ENCODE measurements around the gene PACSIN2. TPM values are rescaled to one million over a fixed set of nuclear protein-coding genes. Genes with fewer than 3 reads are reported as not detected.

Gene PACSIN2
- total and polyA plus RNA-seq, 5 donors from 2014 or later = 27.5 to 60.8 (median 34.9) TPM

GRCh38 chr22:42876041-42876440 is 138.9 kb downstream of the PACSIN2 start:
- H3K9me3 Mint-ChIP-seq = no peaks in the 10 kb centered on the region
- H3K27me3 ChIP-seq (ENCODE audit: control insufficient read depth, insufficient read depth, low read length) = no peaks in the 10 kb centered on the region
- H3K9me3 ChIP-seq (ENCODE audit: control insufficient read depth in 2 of 2, low read length in 2 of 2) = no peaks in the 10 kb centered on the region
- no peaks in the 10 kb centered on the region for H3K27me3 Mint-ChIP-seq
- no peak overlapping the region for H3K27ac ChIP-seq (ENCODE audit: insufficient read depth, low read length, poor library complexity, severe bottlenecking)
- H3K27ac Mint-ChIP-seq = no peak overlapping the region
- ATAC-seq (ENCODE audit: low read depth in 2 of 2) (no peak), DNase-seq (no peak)
- H3K4me1 ChIP-seq (ENCODE audit: control insufficient read depth, insufficient read depth, low read length, poor library complexity, severe bottlenecking) = no peaks in the 10 kb centered on the region
- H3K4me1 Mint-ChIP-seq = no peaks in the 10 kb centered on the region
- H3K4me3 ChIP-seq (ENCODE audit: low read depth, low read length) = no peak overlapping the region
- no peak overlapping the region for H3K4me3 Mint-ChIP-seq
- peaks cover 78% of the 10 kb centered on the region for H3K36me3 ChIP-seq (ENCODE audit: control insufficient read depth, insufficient read depth, low read length)
- peaks cover 21% of the 10 kb centered on the region for H3K36me3 Mint-ChIP-seq

DNA sequence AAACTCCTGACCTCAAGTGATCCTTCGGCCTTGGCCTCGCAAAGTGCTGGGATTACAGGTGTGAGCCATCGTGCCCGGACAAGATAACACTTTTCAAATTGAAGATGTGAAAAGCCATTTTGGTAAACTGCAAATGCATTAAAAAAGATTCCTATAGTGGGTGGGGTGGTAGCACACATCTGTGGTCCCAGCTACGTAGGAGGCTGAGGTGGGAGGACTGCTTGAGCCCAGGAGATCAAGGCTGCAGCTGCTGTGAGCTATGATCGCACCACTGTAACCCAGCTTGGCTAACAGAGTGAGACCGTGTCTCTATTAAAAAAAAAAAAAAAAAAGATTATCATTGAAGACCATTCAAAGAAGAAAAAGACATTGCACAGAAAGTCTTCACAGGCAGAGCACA is 140.9 kb downstream of the PACSIN2 start:
- no peaks in the 10 kb centered on the region for H3K9me3 ChIP-seq (ENCODE audit: control insufficient read depth in 2 of 2, low read length in 2 of 2)
- H3K27me3 ChIP-seq (ENCODE audit: control insufficient read depth, insufficient read depth, low read length) = no peaks in the 10 kb centered on the region
- DNase-seq (no peak), ATAC-seq (ENCODE audit: low read depth in 2 of 2) (no peak)
- no peak overlapping the region for H3K27ac ChIP-seq (ENCODE audit: insufficient read depth, low read length, poor library complexity, severe bottlenecking)
- H3K4me3 ChIP-seq (ENCODE audit: low read depth, low read length) = no peak overlapping the region
- H3K27ac Mint-ChIP-seq = peak overlapping the region in 1 of 3 donors; percentile 67
- peaks cover 70% of the 10 kb centered on the region for H3K36me3 ChIP-seq (ENCODE audit: control insufficient read depth, insufficient read depth, low read length)
- no peaks in the 10 kb centered on the region for H3K27me3 Mint-ChIP-seq
- H3K36me3 Mint-ChIP-seq = peaks cover 21% of the 10 kb centered on the region
- H3K4me1 Mint-ChIP-seq = no peaks in the 10 kb centered on the region
- no peaks in the 10 kb centered on the region for H3K4me1 ChIP-seq (ENCODE audit: control insufficient read depth, insufficient read depth, low read length, poor library complexity, severe bottlenecking)
- no peaks in the 10 kb centered on the region for H3K9me3 Mint-ChIP-seq
- H3K4me3 Mint-ChIP-seq = no peak overlapping the region

DNA sequence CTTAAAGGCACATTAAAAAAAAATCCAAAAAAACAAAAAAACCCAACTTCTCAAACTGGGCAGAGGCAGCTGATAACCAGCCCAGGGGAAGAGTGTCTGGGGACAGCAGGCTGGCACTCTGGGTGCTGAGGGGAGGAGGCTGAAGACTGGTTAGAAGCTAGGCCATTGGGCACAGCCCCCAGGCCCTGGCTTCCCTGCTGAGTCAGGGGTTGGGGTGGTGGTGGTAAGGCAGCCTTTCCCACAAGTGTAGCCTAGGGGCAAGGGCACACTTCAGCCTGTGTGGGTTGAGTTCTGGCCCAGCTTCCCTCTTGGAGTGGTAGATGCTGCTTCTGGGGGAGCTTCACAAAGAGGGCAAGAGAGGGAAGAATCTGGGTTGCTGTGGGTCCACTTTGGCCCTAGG is 141.6 kb downstream of the PACSIN2 start:
- no peaks in the 10 kb centered on the region for H3K9me3 Mint-ChIP-seq
- no peaks in the 10 kb centered on the region for H3K27me3 Mint-ChIP-seq
- H3K4me3 Mint-ChIP-seq = no peak overlapping the region
- H3K4me3 ChIP-seq (ENCODE audit: low read depth, low read length) = no peak overlapping the region
- DNase-seq (no peak), ATAC-seq (ENCODE audit: low read depth in 2 of 2) (no peak)
- no peak overlapping the region for H3K27ac ChIP-seq (ENCODE audit: insufficient read depth, low read length, poor library complexity, severe bottlenecking)
- H3K4me1 ChIP-seq (ENCODE audit: control insufficient read depth, insufficient read depth, low read length, poor library complexity, severe bottlenecking) = no peaks in the 10 kb centered on the region
- peaks cover 63% of the 10 kb centered on the region for H3K36me3 ChIP-seq (ENCODE audit: control insufficient read depth, insufficient read depth, low read length)
- no peaks in the 10 kb centered on the region for H3K4me1 Mint-ChIP-seq
- no peak overlapping the region for H3K27ac Mint-ChIP-seq
- H3K36me3 Mint-ChIP-seq = peaks cover 21% of the 10 kb centered on the region
- no peaks in the 10 kb centered on the region for H3K27me3 ChIP-seq (ENCODE audit: control insufficient read depth, insufficient read depth, low read length)
- H3K9me3 ChIP-seq (ENCODE audit: control insufficient read depth in 2 of 2, low read length in 2 of 2) = no peaks in the 10 kb centered on the region

- H3K36me3 ChIP-seq (ENCODE audit: control insufficient read depth, insufficient read depth, low read length) = peaks cover 60% of the 10 kb centered on the region
- Mint-ChIP-seq H3K9me3 (no peaks in the 10 kb centered on the region), H3K27ac (peak overlapping the region in 1 of 3 donors; percentile 79), H3K27me3 (no peaks in the 10 kb centered on the region), H3K4me1 (no peaks in the 10 kb centered on the region), H3K36me3 (peaks cover 21% of the 10 kb centered on the region), H3K4me3 (no peak overlapping the region)
- H3K9me3 ChIP-seq (ENCODE audit: control insufficient read depth in 2 of 2, low read length in 2 of 2) = no peaks in the 10 kb centered on the region
- H3K4me3 ChIP-seq (ENCODE audit: low read depth, low read length) = no peak overlapping the region
- H3K27me3 ChIP-seq (ENCODE audit: control insufficient read depth, insufficient read depth, low read length) = no peaks in the 10 kb centered on the region
- DNase-seq (no peak), ATAC-seq (ENCODE audit: low read depth in 2 of 2) (no peak)
- H3K27ac ChIP-seq (ENCODE audit: insufficient read depth, low read length, poor library complexity, severe bottlenecking) = no peak overlapping the region
- no peaks in the 10 kb centered on the region for H3K4me1 ChIP-seq (ENCODE audit: control insufficient read depth, insufficient read depth, low read length, poor library complexity, severe bottlenecking)
Observed at GRCh38 chr22:42872821-42873220, 142.1 kb downstream of the PACSIN2 start.

GRCh38 chr22:42871146-42872050 is 143.6 kb downstream of the PACSIN2 start:
- no peaks in the 10 kb centered on the region for H3K27me3 ChIP-seq (ENCODE audit: control insufficient read depth, insufficient read depth, low read length)
- Mint-ChIP-seq H3K27ac (no peak overlapping the region), H3K27me3 (no peaks in the 10 kb centered on the region), H3K9me3 (no peaks in the 10 kb centered on the region), H3K36me3 (peaks cover 21% of the 10 kb centered on the region), H3K4me3 (no peak overlapping the region), H3K4me1 (peaks cover 0 to 2% (median 0%) of the 10 kb centered on the region in 4 donors)
- DNase-seq (no peak), ATAC-seq (ENCODE audit: low read depth in 2 of 2) (no peak)
- no peak overlapping the region for H3K4me3 ChIP-seq (ENCODE audit: low read depth, low read length)
- H3K36me3 ChIP-seq (ENCODE audit: control insufficient read depth, insufficient read depth, low read length) = peaks cover 50% of the 10 kb centered on the region
- no peaks in the 10 kb centered on the region for H3K4me1 ChIP-seq (ENCODE audit: control insufficient read depth, insufficient read depth, low read length, poor library complexity, severe bottlenecking)
- H3K27ac ChIP-seq (ENCODE audit: insufficient read depth, low read length, poor library complexity, severe bottlenecking) = no peak overlapping the region
- H3K9me3 ChIP-seq (ENCODE audit: control insufficient read depth in 2 of 2, low read length in 2 of 2) = no peaks in the 10 kb centered on the region

- Histone ChIP-seq H3K4me1 (ENCODE audit: control insufficient read depth, insufficient read depth, low read length, poor library complexity, severe bottlenecking) (no peaks in the 10 kb centered on the region), H3K9me3 (ENCODE audit: control insufficient read depth in 2 of 2, low read length in 2 of 2) (no peaks in the 10 kb centered on the region), H3K27me3 (ENCODE audit: control insufficient read depth, insufficient read depth, low read length) (no peaks in the 10 kb centered on the region), H3K36me3 (ENCODE audit: control insufficient read depth, insufficient read depth, low read length) (peaks cover 38% of the 10 kb centered on the region), H3K27ac (ENCODE audit: insufficient read depth, low read length, poor library complexity, severe bottlenecking) (no peak overlapping the region), H3K4me3 (ENCODE audit: low read depth, low read length) (no peak overlapping the region)
- Mint-ChIP-seq H3K4me1 (peaks cover 0 to 2% (median 0%) of the 10 kb centered on the region in 4 donors), H3K9me3 (no peaks in the 10 kb centered on the region), H3K36me3 (peaks cover 10% of the 10 kb centered on the region), H3K27ac (no peak overlapping the region), H3K4me3 (no peak overlapping the region), H3K27me3 (no peaks in the 10 kb centered on the region)
- no peak for DNase-seq
- no peak for ATAC-seq (ENCODE audit: low read depth in 2 of 2)
Observed at GRCh38 chr22:42869888-42870480, 145.0 kb downstream of the PACSIN2 start.

- Mint-ChIP-seq H3K9me3 (no peaks in the 10 kb centered on the region), H3K4me1 (peaks cover 0 to 2% (median 0%) of the 10 kb centered on the region in 4 donors), H3K36me3 (peaks cover 10% of the 10 kb centered on the region), H3K27ac (no peak overlapping the region), H3K27me3 (no peaks in the 10 kb centered on the region), H3K4me3 (no peak overlapping the region)
- no peaks in the 10 kb centered on the region for H3K27me3 ChIP-seq (ENCODE audit: control insufficient read depth, insufficient read depth, low read length)
- H3K36me3 ChIP-seq (ENCODE audit: control insufficient read depth, insufficient read depth, low read length) = peaks cover 36% of the 10 kb centered on the region
- DNase-seq = no peak
- no peaks in the 10 kb centered on the region for H3K9me3 ChIP-seq (ENCODE audit: control insufficient read depth in 2 of 2, low read length in 2 of 2)
- no peak overlapping the region for H3K27ac ChIP-seq (ENCODE audit: insufficient read depth, low read length, poor library complexity, severe bottlenecking)
- H3K4me1 ChIP-seq (ENCODE audit: control insufficient read depth, insufficient read depth, low read length, poor library complexity, severe bottlenecking) = no peaks in the 10 kb centered on the region
- ATAC-seq (ENCODE audit: low read depth in 2 of 2) = no peak
- no peak overlapping the region for H3K4me3 ChIP-seq (ENCODE audit: low read depth, low read length)
Observed at GRCh38 chr22:42869463-42869862, 145.5 kb downstream of the PACSIN2 start.
